HG03460 (cell line): ENCODE data around the gene NANS.
A peak's percentile ranks its signal among the peaks of the same experiment; 100 is the strongest.
"Not testable (repeated sequence)": the region's sequence is repeated elsewhere in the genome, so short reads cannot be mapped to it uniquely, and the experiment has no call there.

ENCODE experiments used
- ATAC-seq: cut with Tn5 transposase; IDR thresholded peaks from one replicate; pipeline ENCODE4 v1.9.1; 2021; ENCODE audit not compliant: unreplicated experiment

Gene NANS, protein sequence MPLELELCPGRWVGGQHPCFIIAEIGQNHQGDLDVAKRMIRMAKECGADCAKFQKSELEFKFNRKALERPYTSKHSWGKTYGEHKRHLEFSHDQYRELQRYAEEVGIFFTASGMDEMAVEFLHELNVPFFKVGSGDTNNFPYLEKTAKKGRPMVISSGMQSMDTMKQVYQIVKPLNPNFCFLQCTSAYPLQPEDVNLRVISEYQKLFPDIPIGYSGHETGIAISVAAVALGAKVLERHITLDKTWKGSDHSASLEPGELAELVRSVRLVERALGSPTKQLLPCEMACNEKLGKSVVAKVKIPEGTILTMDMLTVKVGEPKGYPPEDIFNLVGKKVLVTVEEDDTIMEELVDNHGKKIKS

DNA sequence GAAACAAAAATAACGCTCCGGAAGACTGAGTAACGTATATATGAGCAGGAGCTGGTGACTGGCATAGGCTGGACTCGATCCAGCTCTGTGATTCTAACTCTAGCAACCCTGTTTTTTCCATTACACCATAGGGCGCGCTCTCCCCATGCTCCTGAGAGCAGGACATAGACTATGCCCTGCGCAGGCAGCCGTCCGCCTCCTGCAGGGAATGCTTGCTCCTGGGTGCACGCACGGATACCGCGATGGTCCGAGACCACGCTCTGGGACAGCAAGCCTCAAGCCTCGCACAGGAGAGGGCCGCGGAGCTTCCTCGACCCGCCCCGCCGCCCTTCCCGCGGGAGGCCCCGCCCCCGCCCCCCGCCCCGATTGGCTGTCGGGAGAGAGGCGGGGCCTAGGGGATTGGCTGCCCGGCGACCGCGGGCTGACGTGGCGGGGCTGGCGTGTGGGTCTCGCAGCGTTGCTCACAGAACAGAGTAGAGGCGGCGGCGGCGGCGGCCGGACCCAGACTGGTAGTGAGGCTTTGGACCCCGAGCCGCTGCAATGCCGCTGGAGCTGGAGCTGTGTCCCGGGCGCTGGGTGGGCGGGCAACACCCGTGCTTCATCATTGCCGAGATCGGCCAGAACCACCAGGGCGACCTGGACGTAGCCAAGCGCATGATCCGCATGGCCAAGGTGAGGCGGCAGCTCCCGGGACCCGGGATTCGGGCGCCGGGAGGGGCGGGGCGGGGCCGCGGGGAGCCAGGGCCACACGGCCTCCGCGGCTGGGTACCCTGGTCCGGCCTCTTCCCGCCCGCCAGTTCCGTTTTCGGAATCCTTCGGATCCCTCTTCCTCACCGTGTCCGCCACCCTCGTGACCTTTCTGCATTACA lies at the start of gene NANS:
Gene NANS, plus strand, starts transcription at position 464 of the 869 bp plus-strand sequence. Its CDS starts 77 bp downstream, at position 541.
- peak; percentile 93 for ATAC-seq

DNA sequence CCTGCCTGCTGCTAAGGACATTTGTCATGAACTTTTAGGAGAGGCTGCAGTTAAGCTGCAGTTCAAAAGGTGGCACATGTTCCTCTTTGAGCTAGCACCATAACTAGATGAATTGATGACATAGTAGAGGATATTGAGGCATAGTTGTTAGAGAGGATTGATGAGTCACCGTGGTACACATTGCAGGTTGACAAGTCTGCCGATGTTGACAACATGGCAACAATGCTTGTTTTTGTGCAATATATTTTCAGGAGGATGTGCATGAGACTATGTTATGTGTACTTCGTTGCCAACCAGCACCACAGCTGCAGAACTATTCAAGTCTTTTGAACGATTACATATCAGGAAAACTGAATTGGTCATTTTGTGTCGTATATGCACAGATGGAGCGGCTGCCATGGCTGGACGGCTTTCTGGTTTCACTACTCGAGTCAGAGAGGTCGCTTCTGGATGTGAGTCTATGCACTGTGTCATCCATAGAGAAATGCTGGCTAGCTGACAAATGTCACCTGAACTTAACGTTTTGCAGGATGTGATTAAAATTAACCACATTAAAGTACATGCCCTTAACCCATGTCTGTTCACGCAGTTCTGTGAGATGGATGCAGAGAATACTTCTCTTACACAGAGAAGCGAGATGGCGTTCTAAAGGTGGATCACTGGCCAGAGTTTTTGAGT lies 49.1 kb upstream of the NANS start:
- no peak for ATAC-seq

DNA sequence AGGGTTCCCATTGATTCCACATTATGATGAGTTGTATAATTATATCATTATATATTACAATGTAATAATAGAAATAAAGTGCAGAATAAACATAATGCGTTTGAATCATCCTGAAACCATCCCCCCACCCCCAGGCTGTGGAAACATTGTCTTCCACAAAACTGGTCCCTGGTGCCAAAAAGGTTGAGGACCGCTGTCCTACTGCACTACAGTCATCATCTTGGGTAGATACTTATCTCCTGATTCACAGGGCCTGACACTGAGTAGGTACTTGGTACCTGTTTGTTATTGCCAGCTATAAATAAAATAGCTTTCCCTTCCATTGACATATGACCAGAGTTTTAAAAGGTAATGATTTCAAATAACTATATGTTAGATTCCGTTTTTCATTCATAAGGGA lies 47.8 kb upstream of the NANS start:
- ATAC-seq = no peak

DNA sequence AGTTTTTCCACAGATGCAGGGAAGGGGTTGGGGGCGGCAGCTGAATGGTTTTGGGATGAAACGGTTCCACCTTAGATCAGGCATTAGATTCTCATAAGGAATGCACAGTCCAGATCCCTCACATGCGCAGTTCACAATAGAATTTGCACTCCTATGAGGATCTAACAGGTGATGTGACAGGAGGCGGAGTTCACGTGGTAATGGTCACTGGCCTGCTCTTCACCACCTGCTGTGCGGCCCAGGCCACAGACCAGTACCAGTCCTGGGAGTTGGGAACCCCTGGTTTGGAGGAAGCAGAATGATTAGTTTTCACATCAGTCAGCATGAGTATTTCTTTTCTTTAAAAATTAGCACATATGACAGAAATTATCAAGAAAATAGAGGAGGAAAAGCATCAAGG lies 47.1 kb upstream of the NANS start:
- no peak for ATAC-seq

DNA sequence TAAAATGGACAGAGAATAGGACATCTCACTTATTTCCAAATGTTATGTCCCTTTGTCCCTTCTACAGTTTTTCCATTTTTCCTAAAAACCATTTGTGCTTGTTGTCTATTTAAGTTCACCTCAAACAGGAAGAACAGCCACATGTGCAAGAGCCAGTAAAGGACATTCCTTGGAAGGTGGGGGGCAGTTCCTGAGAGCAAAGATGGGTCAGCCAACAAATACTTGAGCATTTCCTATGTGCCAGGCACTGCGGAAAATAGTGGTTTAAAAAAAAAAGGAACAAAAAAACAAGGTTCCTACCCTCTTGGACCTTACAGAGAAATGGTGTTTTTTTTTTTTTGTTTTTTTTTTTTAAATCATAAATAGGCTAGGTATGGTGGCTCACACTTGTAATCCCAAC lies 46.6 kb upstream of the NANS start:
- ATAC-seq = no peak

DNA sequence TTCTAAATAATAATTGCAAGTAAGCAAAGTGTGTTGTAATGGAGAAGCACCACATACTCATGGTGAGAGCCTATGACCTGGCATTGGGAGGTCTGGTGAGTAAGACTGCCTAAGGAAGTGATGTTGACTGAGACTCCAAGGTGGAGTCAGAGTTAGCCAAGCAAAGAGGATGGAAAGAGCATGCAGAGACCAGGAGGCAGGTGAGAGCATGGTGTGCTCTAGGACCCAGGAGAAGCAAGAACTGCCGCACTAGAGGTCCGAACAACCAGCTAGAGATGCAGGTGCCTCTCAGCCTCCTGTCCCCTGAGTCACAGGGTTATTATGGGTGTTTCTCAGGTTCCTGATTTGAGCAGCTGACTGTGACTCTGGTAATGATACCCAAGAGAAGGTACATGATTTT lies 46.1 kb upstream of the NANS start:
- peak; percentile 82 for ATAC-seq

DNA sequence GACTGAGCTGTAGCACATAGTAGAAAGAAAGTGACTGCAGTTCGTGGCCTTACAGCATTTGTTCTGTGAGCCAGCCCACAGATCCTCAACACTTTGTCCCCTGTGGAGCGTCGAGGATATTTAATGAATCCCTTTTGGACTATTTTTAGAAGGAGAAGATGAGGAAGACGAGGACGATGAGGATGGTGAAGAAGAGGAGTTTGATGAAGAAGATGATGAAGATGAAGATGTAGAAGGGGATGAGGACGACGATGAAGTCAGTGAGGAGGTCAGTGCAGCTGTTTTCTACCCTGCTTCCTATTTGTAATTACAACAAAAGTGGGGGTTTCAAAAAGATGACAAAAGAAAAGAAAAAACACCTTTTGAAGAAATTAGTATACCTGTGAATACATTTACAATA lies 45.4 kb upstream of the NANS start:
- no peak for ATAC-seq

DNA sequence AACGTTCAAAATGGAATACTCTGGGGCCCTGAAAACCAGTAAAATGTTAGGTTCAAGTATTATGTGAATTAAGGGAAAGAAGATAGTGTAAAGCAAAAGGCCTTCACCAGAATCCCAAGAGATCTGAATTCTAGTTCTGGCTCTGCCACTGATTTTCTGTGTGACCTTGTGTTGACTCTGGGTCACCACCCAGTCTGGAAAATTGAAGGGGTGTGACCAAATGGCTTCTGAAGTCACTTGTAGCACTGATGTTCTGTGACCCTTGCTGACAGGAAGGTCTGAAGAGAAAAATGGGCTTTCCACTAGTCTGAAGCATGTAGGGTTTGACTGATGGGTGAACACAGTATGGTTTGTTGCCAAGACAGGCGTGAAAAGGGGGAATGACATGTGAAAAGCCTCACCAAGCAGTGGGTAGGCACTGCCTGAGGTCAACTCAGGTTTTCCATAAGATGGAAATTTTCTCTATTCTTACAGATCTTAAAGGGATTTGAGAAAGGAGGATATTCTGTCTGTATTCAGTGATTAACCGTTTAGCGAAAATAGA lies 40.3 kb upstream of the NANS start:
- no peak for ATAC-seq

DNA sequence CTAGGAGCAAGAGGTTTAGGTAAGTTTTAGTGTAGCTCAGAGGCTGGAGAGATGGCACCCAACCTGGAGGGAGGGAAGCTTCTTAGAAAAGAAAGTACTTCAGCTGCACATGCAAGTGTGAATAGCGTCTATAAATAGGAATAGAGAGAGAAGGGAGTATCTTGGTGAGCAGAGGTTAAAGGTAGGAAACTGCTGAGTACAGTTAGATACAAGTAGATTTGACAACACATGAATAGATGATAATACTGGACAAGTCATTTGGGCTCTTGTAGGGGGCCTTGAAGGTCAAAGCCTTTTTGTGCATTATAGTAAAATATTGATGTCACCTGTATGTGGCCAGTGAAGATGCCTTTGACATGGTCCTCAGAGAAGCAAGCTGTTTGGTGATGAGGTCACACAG lies 39.2 kb upstream of the NANS start:
- no peak for ATAC-seq

DNA sequence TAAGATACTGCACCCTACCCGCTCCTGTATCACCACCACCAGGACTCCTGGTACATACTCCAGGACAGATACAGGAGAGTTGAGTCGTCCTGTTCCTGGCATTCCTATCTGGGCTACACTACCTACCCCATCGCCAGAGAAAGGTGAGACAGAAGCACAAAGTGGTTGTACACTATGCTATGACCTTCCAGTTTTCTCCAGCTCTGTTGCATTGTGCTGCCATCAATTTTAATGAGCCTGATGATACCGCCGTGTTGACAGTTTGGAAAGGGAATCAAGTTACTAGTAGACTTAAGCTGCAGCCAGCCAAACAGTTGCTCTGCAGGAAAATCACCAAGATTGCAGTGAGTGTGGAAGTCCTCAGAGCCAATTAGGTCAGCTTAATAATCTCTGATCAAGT lies 38.2 kb upstream of the NANS start:
- no peak for ATAC-seq

DNA sequence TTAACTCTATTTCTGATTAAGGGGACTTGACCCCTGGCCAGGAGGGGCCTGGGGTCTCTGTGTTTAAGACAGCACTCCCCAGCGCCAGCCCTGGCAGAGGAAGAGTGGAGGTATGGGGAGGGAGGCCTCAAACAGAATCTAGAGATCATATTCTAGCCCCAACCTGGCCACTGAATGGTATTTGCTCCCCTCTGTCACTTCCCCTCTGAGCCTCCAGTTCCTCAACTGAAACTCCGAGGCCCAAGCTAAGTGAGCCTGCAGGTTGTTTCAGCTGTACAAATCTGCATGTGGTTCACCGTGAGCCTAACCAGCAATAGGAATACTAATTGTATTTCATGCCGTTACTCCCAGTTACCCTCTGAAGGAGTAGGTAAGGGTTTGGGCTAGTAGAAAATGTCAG lies 37.4 kb upstream of the NANS start:
- no peak for ATAC-seq

DNA sequence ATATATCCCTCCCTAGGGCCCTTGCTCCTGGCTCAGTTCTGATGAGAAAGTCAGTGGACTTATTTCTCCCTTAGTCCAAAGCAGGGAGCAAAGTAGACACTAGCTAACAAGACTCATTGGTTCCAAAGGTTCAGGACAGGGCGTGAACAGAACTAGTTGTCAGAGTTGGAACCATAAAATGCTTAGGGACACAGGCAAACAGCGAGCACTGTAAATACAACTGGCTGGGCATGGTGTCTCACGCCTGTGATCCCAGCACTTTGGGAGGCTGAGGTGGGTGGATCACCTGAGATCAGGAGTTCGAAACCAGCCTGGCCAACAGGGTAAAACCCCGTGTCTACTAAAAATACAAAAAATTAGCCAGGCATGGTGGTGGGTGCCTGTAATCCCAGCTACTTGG lies 36.7 kb upstream of the NANS start:
- not testable (repeated sequence) for ATAC-seq

DNA sequence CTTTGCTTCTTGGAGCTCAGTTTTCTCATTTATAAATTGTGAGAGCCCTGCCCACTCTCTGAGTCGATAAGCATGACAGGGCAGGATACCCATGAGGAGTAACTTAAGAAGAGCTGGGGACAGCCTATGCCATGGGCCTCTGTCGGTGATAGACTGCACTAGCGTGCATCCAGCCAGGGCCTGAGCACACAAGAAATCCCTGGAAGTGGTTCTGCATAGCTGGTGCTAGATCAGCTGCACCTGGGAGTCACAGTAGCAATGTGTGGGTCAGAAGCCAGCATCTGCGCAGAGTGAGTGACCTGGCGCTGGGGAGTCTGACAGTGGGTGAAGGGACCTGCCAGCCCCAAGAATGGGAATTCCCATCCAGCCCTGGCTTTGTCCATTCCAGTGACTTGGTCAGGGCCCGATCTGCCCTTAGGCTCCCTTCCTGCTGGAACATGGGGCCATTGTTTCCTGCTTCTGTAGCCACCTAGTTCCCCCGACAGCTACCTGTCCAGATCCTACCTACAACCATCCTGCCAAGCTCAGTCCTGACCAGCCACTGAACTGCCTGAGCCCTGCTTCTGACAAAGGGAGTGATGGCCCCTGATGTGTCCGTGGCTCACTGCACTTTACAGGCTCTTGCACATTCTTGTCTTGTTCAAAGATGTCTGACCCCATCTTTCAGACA lies 35.9 kb upstream of the NANS start:
- ATAC-seq = no peak

DNA sequence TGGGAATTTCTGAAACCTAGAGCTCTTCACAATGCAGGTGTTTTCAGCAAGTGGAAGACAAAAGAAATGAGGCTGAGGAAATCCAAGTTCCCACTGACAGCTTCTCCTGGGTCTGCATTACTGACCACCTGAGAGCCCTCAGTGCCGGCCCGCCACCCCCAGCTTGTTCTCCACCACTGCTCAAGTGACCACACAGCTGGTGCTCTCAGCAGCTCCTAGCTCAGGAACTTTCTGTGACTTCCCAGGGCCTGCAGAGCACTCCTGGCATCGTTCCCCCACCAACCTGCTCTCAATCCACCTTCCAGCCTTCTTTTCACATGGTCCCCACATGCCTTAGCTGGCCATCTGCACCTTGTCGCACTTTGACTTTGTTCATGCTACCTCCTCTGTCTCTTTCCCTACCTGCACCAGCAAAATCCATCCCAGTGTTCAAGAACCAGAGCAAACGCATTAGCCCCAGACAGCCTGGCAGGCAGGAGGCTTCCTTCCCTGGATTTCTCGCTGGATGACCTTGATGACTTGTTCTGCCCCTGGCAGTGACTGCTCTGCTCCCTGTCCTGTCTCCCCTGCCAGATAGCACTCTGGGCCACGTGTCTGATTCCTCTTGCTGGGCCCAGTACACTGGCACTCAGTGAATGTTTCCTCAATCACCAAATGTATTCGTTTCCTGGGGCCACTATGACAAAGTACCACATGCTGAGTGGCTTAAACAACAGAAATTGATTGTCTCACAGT lies 35.1 kb upstream of the NANS start:
- no peak for ATAC-seq

DNA sequence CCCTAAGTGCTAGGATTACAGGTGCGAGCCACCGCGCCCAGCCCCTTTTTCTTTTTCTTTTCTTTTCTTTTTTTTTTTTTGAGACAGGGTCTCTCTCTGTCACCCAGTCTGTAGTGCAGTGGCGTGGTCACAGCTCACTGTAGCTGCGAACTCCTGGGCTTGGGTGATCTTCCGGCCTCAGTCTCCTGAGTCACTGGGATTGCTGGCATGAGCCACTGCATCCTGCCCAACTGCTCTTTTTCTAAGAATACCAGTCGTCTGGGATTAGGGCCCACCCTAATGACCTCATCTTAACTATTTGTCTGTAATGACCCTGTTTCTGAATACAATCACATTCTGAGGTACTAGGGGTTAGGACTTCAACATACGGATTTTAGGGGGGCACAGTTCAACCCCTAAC lies 34.1 kb upstream of the NANS start:
- ATAC-seq = no peak

DNA sequence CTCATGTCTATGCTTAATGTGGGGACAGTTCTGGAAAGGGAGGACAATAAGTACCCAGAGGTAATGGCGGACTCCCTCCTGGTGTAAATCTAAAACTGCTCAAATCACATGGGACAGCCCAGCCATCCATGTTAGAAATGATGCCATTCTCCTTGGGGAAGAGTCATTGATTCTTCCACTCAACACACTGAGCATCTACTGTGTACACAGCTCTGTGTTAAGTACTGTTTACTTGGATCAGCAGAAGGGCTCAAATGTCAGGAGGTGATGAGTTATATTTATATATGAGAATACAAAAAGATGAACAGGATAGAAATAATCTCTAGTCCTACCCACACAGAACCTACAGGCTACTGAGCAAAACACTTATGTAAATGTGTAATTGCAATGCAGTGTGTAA lies 31.8 kb upstream of the NANS start:
- ATAC-seq = no peak

DNA sequence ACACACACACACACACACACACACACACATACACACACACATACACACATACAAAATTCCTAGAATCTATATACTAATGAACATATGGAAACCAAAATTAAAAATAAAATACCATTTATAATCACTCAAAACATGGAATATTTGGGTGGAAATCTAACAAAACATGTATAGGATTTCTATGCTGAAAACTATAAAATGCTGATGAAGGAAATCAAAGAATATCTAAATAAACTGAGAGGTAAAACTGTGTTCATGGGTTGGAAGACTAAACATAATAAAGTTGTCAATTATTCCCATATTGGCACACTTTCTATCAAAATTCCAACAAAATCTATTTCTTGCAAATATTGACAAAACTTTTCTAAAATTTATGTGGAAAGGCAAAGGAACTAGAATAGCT lies 25.4 kb upstream of the NANS start:
- ATAC-seq = no peak

DNA sequence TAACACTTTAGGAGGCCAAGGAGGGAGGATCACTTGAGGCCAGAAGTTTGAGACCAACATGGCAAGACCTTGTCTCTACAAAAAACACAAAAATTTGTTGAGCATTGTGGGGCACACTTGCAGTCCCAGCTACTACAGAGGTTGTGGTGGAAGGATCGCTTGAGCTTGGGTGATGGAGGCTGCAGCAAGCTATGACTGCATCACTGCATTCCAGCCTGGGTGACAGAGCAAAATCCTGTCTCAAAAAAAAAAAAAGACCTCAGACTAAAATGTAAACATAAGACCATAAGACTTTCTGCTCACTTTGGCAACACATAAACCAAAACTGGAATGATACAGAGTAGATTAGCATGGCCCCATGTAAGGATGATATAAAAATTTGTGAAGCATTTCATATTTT lies 24.6 kb upstream of the NANS start:
- no peak for ATAC-seq

DNA sequence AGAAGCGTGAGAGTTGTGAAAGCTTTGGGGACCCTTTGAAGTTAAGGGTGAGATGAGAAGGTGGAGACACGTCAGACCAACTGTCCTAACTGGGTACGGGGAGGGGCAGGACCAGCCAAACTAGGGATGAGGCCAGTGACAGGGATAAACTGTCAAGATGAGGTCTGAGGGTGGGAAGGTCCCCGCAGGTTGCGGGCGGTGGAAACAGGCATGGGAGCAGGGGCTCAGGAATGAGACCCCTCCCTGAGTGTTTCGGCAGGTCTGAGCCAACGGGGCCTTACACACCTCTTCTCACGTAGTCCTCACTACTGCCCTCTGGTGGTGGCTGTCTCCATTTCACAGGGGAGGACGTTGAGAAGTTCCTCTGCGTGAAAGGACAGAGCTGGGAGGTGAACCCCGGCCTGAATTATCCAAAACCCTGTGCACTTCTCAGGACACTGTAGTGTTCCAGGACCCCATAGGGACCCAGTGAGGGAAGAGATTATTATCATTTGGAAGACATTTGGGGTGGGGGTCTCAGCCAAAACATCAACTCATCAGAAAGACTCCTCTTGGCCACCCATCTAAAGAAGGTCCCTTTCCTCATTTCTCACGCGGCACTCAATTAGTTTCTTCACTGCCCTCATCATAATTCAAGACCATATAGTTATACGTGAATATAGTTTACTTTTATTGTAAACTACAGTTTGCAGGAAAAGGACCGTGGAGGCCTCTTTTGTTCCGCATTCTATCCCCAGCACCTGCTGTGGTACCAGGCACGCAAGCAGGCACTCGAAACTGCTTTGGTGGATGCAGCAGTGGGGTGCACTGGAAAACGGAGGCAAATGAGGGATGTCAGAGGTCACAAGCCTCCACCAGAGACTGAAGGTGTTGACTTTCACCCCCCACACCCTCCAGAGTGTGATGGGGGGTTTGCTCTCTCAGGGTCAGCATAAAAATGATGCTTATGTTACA lies 21.7 kb upstream of the NANS start:
- peak; percentile 61 for ATAC-seq
